Vagina (tissue), 2 donors: ENCODE results near the gene MSANTD4. TPM values are rescaled to one million over a fixed set of nuclear protein-coding genes. Genes with fewer than 3 reads are reported as not detected.
"Not testable (repeated sequence)": the region's sequence is repeated elsewhere in the genome, so short reads cannot be mapped to it uniquely, and the experiment has no call there.

ENCODE experiments used
- DNase-seq, 2 donors: peaks; one replicate each; pipeline ENCODE4 v3.0.0-alpha.2; 2017; ENCODE audit errors: extremely low spot score in 2 of 2
- H3K27ac ChIP-seq: fragments of 200-600 bp; sonication (generic); one replicate; pipeline ENCODE4 v1.5.1; 2019
- H3K27me3 ChIP-seq: fragments of 200-600 bp; sonication (generic); one replicate; pipeline ENCODE4 v1.5.1; 2019
- H3K36me3 ChIP-seq, 2 donors: fragments of 200-600 bp; sonication (generic); one replicate each; pipeline ENCODE4 v1.5.1; 2017 to 2019
- H3K4me1 ChIP-seq: fragments of 200-600 bp; sonication (generic); one replicate; pipeline ENCODE4 v1.5.1; 2019
- H3K4me3 ChIP-seq, 2 donors: fragments of 200-600 bp; sonication (generic); 1 replicate in 1 of 2; 2 replicates in 1 of 2; pipeline ENCODE4 v1.5.1; 2016 to 2019
- H3K9me3 ChIP-seq: fragments of 200-600 bp; sonication (generic); one replicate; pipeline ENCODE4 v1.5.1; 2019
- CTCF ChIP-seq, 3 experiments: fragments of 450-650 bp in 2 of 3; fragments of 200-600 bp in 1 of 3; sonication (generic) in 1 of 3; IDR thresholded peaks; one replicate each; pipeline ENCODE4 v1.5.1; 2017 to 2019; ENCODE audit warnings: antibody characterized with exemption in 3 of 3, mild to moderate bottlenecking in 2 of 3, moderate library complexity in 2 of 3
- POLR2A ChIP-seq, 2 donors: fragments of 450-650 bp; IDR thresholded peaks; one replicate each; pipeline ENCODE4 v1.6.1; 2017; ENCODE audit warnings: antibody characterized with exemption in 2 of 2, mild to moderate bottlenecking in 2 of 2, moderate library complexity in 2 of 2
- POLR2AphosphoS5 ChIP-seq, 2 donors: sonication (generic); formaldehyde crosslinking; IDR thresholded peaks; one replicate each; pipeline ENCODE4 v1.9.0; 2017; ENCODE audit warnings: antibody characterized with exemption in 2 of 2, mild to moderate bottlenecking in 2 of 2, low read depth in 1 of 2; ENCODE audit not compliant: insufficient read depth in 1 of 2
- intact Hi-C: fragments of 100-400 bp; cut with DNase I; formaldehyde crosslinking; loops from one replicate; pipeline ENCODE4 v1.15.1; 2023
- total RNA-seq: library from RNA; depleted of rRNA; stranded (reverse); fragments of >200 nt; gene quantifications from one replicate; pipeline ENCODE4 v1.2.3, GENCODE V29; 2016

Gene MSANTD4
- total RNA-seq, 1 donor from 2014 or later: 29.5 TPM

DNA sequence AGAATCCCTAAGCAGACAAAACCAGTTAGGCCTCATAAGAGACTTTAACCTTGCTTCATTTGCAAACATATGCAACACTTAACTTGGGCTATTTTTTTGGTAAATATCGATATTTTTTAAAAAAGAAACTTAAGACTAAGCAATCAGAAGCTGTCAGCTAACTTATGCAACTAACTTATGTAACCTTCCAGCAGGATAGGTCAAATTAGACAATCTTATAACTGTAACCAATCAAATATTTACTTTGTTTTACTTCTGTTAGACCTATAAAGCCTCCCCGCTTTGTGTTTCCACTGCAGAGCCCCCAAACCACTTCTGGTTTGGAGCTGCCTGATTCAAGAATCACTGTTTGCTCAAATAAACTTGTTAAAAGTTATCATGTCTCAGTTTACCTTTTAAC, 8.0 kb downstream of the MSANTD4 start:
- peaks cover 22% of the 10 kb centered on the region for H3K4me1 ChIP-seq

GRCh38 chr11:106012744-106013143, 9.3 kb downstream of the MSANTD4 start:
- Histone ChIP-seq H3K4me1 (peaks cover 10% of the 10 kb centered on the region), H3K27ac (no peak overlapping the region), H3K4me3 (no peak overlapping the region), H3K36me3 (peaks cover 0 to 20% of the 10 kb centered on the region in 2 donors), H3K27me3 (no peaks in the 10 kb centered on the region), H3K9me3 (no peaks in the 10 kb centered on the region)
- TF ChIP-seq CTCF (IDR thresholded peaks at IDR 0.05) (no peak), POLR2A (IDR thresholded peaks at IDR 0.05) (no peak), POLR2AphosphoS5 (IDR thresholded peaks at IDR 0.05; ENCODE audit: insufficient read depth in 1 of 2, low read depth in 1 of 2) (no peak)
- intact Hi-C loops: no loop called here
- no peak for DNase-seq

More for the DNA sequence above, 8.0 kb downstream of the MSANTD4 start:
- Histone ChIP-seq H3K4me3 (no peak overlapping the region), H3K9me3 (no peaks in the 10 kb centered on the region), H3K27me3 (no peaks in the 10 kb centered on the region), H3K27ac (no peak overlapping the region), H3K36me3 (peaks cover 0 to 7% of the 10 kb centered on the region in 2 donors)
- no peak for DNase-seq
- TF ChIP-seq POLR2AphosphoS5 (IDR thresholded peaks at IDR 0.05; ENCODE audit: insufficient read depth in 1 of 2, low read depth in 1 of 2) (no peak), CTCF (IDR thresholded peaks at IDR 0.05) (no peak), POLR2A (IDR thresholded peaks at IDR 0.05) (no peak)
- intact Hi-C loops: no loop called here

GRCh38 chr11:106011481-106011880, 10.6 kb downstream of the MSANTD4 start:
- intact Hi-C loops: no loop called here
- Histone ChIP-seq H3K9me3 (no peaks in the 10 kb centered on the region), H3K4me3 (no peak overlapping the region), H3K27me3 (no peaks in the 10 kb centered on the region), H3K36me3 (peaks cover 0 to 32% of the 10 kb centered on the region in 2 donors), H3K27ac (no peak overlapping the region), H3K4me1 (peaks cover 7% of the 10 kb centered on the region)
- no peak for DNase-seq
- TF ChIP-seq POLR2AphosphoS5 (IDR thresholded peaks at IDR 0.05; ENCODE audit: insufficient read depth in 1 of 2, low read depth in 1 of 2) (no peak), CTCF (IDR thresholded peaks at IDR 0.05) (no peak), POLR2A (IDR thresholded peaks at IDR 0.05) (no peak)

GRCh38 chr11:106003094-106003493, 18.9 kb downstream of the MSANTD4 start:
- H3K4me1 ChIP-seq, H3K4me3 ChIP-seq, DNase-seq, H3K9me3 ChIP-seq, H3K27me3 ChIP-seq, intact Hi-C loops, H3K27ac ChIP-seq: not testable (repeated sequence)
- peaks cover 0 to 32% of the 10 kb centered on the region in 2 donors for H3K36me3 ChIP-seq

DNA sequence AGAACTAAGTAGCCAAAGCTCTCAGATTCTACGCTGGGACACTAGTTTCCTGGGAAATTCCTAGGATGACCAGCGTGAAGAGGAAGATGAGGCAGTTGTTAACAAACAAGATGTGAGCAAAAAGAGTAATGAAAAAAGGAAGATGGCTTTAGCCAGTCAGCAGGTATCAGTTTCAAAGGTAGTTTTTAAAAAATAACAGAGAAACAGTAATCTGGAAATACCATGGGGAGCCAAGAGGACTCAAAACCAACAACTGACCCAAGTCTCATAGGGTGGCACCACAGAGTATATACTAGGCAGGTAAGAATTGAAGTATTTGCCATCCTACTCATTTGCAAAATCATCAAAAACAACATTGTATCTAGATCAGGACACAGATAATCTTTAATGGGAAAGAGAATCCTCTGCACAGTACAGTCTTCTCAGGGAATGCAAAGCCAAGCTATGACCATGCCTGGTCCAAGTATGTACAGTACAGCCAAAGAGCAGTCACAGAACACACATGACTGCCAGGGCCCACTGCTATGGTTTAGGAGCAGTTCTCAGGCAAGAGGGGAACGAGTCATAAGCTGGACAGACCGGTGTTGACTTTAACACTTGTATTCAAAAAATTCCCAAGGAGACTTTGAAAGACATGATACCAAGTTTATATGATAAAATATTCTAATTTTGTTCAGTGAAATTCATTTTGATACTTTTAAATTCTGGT, 20.6 kb downstream of the MSANTD4 start:
- no peaks in the 10 kb centered on the region for H3K9me3 ChIP-seq
- no peak overlapping the region for H3K27ac ChIP-seq
- no peak for DNase-seq
- H3K27me3 ChIP-seq: no peaks in the 10 kb centered on the region
- H3K36me3 ChIP-seq: peaks cover 0 to 17% of the 10 kb centered on the region in 2 donors
- intact Hi-C loops: no loop called here
- TF ChIP-seq CTCF (IDR thresholded peaks at IDR 0.05) (no peak), POLR2AphosphoS5 (IDR thresholded peaks at IDR 0.05; ENCODE audit: insufficient read depth in 1 of 2, low read depth in 1 of 2) (no peak)
- H3K4me1 ChIP-seq: no peaks in the 10 kb centered on the region
- no peak overlapping the region for H3K4me3 ChIP-seq
